NCI-H1694 treated with DMSO at 0.1 percent for 48 hours (cell line): Measurements from ENCODE around the gene HCRTR2.
"Not testable (repeated sequence)": the region's sequence is repeated elsewhere in the genome, so short reads cannot be mapped to it uniquely, and the experiment has no call there.

Experiments
- DNase-seq: peaks from one replicate; lab custom pipeline; 2025; lab: John Stamatoyannopoulos, UW

Gene HCRTR2

DNA sequence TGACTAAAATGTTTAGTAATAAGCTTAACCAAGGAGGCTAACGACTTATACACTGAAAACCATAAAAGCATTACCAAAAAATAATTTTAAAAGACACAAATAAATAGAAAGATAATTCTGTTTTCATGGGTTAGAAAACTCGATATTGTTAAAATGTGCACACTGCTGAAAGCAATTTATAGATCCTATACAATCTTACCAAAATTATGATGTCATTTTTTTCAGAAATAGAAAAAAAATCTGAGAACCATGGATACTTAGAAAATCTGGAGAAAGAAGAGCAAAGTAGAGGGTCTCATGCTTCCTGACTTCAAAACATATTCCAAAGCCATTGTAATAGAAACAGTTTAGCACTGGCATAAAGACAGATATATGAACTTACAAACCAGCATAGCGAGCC lies 46.6 kb downstream of the HCRTR2 start:
- no peak for DNase-seq

DNA sequence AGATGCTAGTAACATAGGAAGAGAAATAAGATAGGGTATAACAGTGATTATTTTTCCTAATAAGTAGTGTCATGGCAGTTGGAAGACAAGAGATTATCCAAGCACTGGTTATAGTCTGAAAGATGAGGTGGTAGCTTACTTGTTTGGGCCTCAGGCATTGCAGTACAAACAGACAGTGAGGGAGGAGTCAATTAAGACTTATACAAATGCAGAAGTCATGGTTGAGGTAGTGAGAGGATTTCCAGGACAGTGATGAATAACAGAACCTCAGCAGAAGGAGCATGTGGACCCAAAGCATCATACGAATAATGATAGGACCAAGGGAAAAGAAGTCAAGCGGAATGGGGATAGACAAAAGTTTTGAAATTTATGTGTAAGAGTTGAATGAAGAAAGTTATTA lies 53.5 kb downstream of the HCRTR2 start:
- DNase-seq: no peak

DNA sequence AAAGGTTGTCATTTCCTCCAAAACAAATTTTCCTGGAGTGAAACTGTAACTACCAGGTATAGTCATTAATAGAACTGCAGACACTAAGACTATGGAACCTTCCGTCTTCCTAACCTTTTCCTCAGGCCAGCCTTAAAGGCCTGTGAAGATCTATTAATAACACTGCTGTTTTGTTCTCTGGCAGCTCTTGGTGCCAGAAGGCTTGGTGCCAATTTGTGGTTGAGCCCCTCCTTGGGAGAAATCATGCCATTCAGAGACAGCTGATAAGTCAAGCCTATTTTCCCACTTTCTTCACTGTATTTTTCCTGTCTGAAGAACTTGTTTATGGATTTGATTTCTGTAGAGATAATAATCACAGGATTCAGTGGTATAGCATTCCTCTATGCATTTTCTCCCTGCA lies 64.8 kb downstream of the HCRTR2 start:
- no peak for DNase-seq

DNA sequence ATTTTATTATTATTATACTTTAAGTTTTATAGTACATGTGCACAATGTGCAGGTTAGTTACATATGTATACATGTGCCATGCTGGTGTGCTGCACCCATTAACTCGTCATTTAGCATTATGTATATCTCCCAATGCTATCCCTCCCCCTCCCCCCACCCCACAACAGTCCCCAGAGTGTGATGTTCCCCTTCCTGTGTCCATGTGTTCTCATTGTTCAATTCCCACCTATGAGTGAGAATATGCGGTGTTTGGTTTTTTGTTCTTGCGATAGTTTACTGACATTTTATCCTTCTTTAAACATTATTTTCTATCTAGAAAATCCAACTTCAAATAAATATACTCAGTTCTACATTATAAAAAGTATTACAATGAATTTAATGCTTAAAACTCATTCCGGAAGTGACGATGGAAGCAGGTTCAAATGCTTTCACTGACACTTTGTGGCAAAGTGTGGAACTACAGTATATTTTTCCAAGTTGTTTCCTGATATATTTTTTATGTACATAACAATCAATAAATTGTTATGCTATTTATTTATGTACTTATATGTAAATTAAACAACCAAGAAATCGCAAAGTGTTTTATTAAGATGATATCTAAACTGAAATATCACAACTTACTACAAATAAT lies 66.8 kb downstream of the HCRTR2 start:
- not testable (repeated sequence) for DNase-seq

DNA sequence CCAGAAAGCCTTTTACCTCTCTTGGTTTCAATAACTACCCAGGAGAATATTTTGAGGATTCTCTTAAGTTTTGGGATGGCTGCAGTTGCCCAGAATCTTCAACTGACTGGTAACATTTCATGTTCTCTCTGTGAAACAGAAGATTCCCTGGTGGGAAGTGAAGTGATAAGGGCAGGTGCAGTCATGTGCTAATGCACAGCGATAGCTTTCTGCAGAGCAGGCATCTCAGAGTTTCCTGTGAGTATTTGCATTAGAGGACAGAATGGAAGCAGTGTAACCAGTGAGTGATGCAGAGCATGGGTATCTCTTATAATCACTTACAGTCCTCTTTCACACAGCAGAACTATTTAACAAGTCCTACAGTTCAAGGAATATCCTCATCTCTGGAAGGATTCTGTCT lies 76.1 kb downstream of the HCRTR2 start:
- no peak for DNase-seq

DNA sequence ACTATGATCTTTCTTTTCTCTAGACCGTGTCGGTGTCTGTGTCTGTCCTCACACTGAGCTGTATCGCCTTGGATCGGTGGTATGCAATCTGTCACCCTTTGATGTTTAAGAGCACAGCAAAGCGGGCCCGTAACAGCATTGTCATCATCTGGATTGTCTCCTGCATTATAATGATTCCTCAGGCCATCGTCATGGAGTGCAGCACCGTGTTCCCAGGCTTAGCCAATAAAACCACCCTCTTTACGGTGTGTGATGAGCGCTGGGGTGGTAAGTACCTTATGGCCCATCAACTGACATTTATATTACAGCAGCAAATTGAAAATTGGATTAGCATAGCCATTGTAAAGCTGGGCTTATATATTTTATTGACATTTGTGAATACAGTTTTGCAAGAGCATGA lies 80.8 kb downstream of the HCRTR2 start:
- DNase-seq: no peak

DNA sequence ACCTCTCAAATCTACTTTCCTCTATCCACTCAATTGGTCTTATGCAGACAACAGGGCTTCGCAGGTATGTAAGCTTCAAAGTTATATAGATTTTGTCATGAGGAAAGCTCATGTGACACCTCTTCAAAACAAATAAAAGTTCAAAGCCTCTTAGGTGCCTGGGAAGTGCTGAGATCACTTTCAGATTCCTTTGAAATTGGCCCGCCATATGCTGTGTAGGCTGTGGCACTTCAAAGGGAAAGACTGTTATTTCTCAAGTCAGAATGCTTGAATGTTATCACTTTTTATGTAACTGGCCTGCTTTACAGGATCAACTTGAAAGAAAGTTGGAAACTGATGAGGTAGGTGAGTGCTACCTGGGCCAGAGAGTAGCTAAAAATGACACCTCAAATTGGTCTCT lies 85.9 kb downstream of the HCRTR2 start:
- no peak for DNase-seq

DNA sequence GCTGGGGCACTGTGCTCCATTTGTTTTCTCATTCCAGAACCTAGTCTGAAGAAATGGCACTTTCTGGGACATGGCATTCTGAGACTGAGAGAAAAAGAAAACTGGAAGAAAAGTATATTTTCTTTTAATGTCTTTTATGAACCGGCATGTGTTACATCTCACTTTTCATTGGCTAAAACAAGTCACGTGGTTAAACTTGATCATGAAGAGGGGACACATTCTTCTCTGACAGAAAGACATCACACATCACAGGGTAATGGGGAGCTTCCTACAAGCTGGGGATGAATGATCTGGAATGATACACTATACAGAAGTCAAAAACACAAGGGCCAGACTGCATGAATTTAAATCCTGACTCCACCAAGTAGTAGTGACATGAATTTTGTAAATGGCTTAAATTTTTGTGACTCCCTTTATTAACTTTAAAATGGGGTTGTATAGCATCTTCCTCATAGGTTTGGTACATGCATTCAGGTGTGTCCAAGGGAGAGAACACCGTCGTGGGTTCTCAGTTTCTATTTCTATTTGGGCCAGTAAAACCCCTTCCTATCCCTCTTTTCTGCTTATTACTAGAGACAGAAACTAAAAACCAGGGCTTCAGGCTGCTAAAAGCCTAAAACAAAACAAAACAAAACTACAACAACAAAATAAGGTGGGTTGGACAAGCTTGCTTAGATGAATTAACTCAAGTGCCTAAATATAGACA lies 91.2 kb downstream of the HCRTR2 start:
- no peak for DNase-seq

DNA sequence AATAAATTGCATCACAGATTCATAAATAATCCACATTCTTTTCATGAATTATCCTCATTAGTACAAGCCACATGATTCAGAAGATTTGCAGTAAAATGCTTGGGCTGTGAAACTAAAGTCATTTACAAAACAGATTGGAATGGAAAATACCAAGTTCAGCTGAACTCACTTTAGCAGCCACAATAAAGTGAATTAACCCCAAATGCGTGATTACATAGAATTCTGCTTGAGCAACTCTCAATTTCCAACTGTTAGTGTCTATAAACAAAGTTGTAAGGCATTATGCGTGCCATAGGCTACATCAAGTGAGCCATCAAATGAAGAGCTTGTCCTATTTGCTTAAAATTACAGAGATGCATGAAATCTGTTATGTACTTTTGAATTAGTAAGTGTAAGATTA lies 92.6 kb downstream of the HCRTR2 start:
- no peak for DNase-seq

DNA sequence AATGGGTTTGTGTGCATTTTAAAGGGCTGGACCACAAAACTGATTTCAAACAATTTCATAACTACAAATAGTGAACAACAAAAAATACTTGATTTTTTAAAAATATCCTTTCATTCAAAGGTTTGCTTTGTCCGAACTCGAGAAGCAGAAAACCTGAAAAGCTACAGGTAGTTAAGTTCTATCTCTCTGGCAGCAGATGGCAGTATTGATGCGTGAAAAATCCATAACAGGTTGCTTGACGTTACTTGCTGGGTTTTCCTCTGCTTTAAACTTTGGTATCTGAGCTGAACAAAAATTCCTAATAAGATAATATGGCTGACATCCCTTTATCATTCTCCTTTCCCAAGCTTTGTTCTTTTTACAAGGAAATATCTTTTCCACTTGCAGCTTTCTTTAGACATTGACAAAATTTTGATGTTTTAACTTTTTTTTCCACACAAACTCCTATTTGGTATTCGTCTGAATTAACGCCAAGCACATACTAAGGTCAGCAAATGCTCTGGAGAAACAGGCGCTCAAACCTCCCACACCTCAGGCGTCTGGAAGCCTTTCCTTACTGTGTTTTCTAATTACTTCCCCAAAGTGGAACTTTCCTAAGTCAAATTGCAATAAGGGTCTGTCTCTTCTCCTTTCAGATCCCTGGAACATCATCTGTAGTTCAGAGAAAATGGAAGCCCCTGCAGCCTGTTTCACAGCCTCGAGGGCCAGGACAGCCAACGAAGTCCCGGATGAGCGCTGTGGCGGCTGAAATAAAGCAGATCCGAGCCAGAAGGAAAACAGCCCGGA lies 102.6 kb downstream of the HCRTR2 start:
- peak; percentile 25 for DNase-seq

DNA sequence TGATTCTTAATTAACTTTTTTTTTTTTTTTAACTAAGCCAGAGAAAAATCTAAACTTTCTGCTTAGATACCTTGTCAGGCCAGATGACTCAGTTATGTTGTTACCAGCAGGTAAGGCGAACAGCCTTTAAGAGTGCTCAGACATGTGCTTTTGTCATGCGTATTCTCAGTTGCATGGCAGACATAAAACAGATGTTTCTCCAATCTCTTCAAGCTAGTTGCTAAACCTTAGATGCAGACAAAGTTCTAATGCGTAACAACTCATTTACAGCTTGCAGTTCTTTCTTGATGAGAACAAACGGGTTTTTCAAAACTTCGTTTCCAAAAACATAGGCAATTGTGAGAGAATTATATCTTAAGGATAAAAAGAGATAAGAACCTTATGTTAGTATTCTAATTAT lies 103.3 kb downstream of the HCRTR2 start:
- no peak for DNase-seq

DNA sequence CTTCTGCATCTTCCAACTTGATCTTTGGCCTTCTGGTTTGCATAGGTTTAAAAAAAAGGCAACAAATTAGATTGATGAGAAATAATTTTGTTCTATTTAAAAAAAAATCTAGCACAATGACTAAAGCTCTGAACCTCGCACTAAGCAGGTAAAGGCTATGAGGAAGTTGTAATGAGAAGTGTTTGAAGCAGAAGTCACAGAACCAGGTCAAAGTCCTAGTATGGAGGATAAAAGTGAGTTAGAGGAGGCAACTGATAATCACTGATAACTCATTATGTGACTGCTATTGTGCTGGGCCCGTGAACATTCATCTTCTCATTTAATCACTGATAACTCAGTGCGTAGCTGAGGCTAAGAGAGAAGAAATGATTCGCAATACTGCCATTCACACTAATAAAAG lies 106.9 kb downstream of the HCRTR2 start:
- DNase-seq: no peak

DNA sequence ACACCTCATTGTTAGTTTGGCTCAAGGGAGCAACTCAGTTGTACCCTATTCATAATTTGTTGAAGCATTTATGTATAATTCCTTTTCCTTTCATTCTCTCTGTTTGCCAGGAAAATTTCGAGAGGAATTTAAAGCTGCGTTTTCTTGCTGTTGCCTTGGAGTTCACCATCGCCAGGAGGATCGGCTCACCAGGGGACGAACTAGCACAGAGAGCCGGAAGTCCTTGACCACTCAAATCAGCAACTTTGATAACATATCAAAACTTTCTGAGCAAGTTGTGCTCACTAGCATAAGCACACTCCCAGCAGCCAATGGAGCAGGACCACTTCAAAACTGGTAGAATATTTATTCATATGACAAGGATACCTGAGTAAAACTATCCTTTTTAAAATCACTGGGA lies 107.8 kb downstream of the HCRTR2 start:
- no peak for DNase-seq

DNA sequence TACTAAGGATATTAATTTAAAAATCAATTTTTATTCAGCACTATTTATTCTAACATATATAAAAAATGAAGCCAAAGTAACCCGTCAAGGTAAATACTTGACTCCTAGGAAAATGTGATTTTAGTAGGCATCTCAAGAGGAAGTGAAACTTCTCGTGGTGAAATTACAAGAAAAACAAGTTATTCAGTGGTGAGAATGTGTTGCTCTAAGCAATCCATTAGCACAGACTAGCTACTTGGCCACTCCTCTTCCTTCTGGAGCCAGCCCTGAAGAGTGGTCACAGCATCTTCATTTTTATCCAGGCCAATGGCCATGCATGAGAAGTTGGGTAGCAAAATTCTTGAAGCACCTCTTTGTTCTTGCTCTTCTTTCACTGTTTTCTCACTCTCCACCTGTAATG lies 112.5 kb downstream of the HCRTR2 start:
- DNase-seq: no peak

DNA sequence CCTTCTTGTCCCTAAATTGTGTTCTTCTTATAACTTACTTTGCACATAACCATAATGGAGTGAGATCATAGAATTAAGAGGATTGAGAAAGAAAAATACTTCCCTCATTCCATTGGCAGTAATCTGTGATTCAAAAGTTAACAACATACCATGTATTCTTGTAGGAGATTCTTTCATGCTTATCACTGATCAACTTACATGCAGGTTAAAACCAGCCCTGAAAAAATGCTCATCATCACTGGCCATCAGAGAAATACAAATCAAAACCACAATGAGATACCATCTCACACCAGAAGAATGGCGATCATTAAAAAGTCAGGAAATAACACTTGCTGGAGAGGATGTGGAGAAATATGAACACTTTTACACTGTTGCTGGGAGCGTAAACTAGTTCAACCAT lies 116.4 kb downstream of the HCRTR2 start:
- DNase-seq: no peak

DNA sequence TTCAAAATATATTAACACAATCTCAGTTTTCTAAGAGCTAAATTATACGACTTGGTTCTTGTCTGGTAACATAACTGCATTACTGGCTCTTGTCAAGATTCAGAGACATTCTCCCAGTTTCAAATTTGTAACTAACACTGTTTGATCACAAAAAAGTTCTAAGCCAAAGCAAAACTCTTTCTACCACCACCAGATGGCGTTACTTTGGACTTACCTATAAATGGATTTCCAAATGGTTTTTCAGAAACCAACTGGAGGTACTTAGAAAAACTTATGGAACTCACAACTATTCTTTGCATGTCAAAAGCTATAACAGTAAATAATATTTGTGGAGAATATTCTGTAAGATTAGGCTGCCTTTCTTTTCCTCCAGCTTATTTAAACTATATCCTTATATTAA lies 118.8 kb downstream of the HCRTR2 start:
- DNase-seq: peak; percentile 3

DNA sequence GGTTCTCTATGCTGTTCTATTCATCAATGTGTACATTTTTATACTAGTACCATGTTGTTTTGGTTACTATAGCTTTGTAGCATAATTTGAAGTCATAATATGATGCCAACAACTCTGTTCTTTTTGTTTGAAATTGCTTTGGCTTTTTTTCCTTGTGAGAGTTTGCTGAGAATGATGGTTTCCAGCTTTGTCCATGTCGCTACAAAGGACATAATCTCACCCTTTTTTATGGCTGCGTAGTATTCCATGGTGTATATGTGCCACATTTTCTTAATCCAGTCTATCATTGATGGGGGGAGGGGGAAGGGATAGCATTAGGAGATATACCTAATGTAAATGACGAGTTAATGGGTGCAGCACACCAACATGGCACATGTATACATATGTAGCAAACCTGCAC lies 122.9 kb downstream of the HCRTR2 start:
- not testable (repeated sequence) for DNase-seq

DNA sequence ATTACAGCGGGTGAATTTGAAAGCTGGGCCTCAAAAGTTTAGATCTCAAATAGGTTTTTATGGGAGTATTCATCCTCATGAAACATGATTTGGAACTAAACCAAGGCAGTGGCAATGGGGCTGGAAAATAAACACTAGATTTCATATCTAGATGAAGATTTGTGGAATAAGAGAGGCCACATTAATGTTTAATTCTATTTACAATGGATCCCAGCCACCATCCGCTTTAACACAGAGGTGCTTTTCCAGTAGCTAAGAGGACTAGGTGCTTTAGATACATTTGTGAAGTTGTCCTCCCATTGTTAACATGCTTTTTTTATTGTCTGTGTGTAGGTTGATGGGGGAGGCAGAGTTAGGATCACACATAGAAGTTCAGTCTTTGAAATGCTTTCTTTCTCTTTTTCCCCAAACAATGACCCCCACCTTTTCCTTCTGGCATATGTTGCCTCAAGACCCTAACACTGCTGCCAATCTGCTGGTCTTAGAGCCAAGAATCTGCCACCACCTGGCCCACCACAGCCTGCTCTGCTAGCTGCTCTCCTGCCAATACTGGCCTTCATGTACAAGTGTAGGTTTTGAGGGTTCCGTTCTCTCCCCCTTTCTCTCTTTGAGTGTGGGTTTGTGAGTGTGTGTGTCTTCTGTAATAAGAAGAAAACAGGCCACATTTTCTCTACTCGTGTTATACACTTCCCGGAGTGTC lies 125.1 kb downstream of the HCRTR2 start:
- no peak for DNase-seq

DNA sequence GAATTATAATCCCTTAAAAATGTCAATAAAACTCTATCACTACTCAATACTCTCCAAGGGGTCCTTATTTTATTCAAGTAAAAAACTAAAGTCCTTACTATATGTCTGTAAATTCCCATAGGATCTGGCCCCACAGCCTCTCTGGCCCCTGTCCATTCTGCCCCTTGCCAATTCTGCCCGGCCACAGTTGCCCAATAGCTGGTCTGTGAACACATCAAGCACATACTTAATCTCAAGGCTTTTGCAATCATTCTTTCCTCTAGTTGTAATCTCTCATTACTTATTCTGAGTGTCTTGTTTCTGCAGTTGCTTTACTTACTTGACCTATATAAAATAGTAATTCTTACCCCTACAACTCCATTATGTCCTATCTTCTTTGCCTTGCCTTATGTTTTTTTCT lies 130.4 kb downstream of the HCRTR2 start:
- no peak for DNase-seq

DNA sequence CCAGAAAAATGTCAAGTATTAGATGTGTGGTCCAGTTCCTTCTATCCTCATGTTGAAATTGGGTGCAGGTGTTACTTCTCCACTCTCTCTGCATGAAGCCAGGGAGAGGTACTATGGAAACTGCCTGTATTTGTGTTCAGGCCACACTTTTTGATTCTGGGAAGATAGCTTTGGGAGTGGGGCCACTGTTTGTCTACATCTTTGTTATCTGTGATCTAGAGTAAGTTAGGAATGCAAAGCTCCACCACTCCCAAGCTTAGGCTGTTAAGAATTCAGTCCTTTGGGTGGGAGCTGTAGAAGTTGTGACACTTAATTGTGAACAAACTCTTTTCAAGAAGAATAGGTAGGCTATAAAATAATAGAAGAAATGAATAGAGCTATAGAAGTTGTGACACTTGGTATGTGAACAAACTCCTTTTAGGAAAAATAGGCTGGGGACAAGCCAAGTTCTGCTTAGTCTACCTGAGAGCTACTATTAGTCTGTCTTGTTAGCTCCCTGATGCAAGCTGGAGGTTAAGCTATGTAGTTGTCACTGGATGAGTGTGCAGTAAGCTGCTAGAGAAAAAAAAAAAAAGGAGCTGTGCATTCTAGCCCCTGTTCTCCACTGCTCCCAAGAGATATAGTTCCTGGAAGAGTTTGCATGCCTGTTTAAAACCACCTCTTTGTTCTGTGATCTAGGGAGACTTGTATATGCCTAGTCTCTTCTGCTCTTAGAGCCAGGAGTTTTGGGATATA lies 145.8 kb downstream of the HCRTR2 start:
- DNase-seq: no peak

DNA sequence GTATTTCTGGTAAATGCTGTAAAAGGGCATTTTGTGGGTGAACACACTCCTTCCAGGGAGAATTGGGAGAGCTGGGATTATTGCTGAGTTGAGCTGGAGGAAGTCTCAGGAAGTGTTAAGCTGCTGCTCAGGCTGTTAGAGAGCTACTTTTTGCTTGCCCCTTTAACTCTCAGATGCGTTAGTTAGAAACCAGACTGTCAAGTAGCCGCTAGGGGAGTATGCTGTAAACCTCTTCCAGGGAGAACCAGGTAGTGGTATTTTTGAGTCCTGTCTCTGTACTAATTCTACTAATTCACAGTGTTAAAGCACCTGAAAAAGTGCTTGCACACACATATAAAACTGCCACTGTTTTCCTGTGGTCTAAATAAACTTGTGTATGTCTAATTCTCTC lies 146.4 kb downstream of the HCRTR2 start:
- DNase-seq: no peak

DNA sequence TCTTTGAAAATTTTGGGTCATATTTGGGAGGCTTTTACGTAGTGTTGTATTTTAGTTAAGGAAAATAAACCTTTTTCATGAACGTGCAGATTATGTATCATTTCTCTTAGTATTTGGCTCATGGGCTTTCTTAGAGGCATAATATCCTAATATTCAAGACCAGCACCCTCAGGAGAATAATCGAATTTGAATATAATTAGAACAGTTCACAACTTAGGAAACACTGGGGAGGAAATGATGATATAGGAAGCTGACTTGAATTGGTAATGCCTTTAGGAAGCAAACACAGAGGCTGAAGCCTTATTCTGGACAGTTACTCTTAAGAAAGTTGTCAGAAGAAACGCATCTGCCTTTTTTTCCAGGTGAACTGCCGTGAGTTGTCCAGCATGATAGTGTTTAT lies 152.9 kb downstream of the HCRTR2 start, which contains the start of gene GFRAL:
GFRAL (plus strand) TSS at position 301 of the 400 bp plus-strand sequence; CDS start at position 387, 86 bp downstream.
- no peak for DNase-seq
